ENCODE data around the gene FGF2.
"Not testable (repeated sequence)": the region's sequence is repeated elsewhere in the genome, so short reads cannot be mapped to it uniquely, and the experiment has no call there.

FGF2 gene

DNA sequence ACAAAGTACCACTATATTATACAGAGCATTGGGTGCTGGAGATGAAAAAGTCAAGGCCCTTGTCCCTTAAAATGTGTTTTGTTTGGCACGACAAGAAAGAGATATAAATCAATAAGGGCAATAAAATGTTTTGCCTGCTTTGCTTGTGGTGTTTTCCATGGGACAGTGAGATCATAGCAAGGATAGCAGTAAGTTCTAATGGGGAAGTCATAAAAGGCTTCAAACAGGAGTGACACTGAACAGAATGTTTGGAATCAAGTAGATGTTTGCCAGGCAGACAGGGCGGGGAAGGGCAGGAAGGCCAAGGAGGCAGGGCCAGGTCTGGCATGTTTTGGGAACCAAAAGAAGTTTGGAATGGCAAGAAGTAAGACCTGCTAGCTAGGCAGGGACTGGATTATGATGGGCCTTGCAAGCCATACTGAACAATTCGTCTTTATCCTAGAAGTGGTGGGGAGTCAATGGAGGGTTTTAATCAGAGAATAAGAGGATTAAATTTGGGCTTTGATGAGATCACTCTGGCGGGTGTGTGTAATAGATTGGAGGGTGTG, 16.4 kb downstream of the FGF2 start:
- in situ Hi-C loops (cut with MboI; ENCODE audit: low sequenced_read_pairs), result no loop called here

- in situ Hi-C loops (cut with MboI; ENCODE audit: low sequenced_read_pairs), result not testable (repeated sequence)
These were observed 17.8 kb downstream of the FGF2 start for GRCh38 chr4:122844391-122844790.

GRCh38 chr4:122845066-122845465, 18.4 kb downstream of the FGF2 start:
- in situ Hi-C loops (cut with MboI; ENCODE audit: low sequenced_read_pairs), result no loop called here

DNA sequence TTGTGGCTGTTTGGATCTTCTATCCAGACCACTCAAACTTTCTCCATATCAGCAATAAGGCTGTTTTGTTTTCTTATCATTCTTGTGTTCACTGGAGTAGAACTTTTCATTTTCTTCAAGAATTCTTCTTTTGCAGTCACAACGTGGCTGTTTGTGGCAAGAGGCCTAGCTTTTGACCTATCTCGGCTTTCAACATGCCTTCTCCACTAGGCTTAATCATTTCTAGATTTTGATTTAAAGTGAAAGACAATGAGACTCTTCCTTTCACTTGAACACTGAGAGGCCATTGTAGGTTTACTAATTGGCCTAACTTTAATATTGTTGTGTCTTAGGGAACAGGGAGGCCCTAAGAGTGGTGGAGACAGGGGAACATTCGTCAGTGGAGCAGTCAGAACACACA, 19.1 kb downstream of the FGF2 start:
- in situ Hi-C loops (cut with MboI; ENCODE audit: low sequenced_read_pairs), result no loop called here

GRCh38 chr4:122847931-122848330, 21.3 kb downstream of the FGF2 start:
- in situ Hi-C loops (cut with MboI; ENCODE audit: low sequenced_read_pairs), result no loop called here

- in situ Hi-C loops (cut with MboI; ENCODE audit: low sequenced_read_pairs), result not testable (repeated sequence)
These were observed 23.2 kb downstream of the FGF2 start for GRCh38 chr4:122849789-122850188.

DNA sequence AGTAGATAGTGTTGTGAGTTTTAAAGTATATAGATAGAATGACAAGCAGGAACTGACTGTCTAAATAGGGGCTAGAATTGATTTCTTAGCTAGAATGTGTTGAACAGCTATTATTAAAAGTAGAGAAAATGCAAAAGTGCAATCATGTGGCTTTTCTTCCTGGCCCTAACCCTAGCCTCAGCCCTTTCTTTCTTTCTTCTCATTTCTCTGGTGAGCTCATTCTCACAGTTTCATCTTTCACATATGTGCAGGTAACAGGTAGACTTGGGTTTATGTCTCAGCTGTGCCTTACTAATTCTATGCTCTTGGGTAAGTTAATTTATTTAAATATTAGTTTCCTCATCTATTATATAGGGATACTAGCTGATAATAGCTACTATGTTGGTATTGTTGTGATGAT, 24.9 kb downstream of the FGF2 start:
- in situ Hi-C loops (cut with MboI; ENCODE audit: low sequenced_read_pairs), result no loop called here

GRCh38 chr4:122854447-122855352, 28.1 kb downstream of the FGF2 start:
- in situ Hi-C loops (cut with MboI; ENCODE audit: low sequenced_read_pairs), result no loop called here

DNA sequence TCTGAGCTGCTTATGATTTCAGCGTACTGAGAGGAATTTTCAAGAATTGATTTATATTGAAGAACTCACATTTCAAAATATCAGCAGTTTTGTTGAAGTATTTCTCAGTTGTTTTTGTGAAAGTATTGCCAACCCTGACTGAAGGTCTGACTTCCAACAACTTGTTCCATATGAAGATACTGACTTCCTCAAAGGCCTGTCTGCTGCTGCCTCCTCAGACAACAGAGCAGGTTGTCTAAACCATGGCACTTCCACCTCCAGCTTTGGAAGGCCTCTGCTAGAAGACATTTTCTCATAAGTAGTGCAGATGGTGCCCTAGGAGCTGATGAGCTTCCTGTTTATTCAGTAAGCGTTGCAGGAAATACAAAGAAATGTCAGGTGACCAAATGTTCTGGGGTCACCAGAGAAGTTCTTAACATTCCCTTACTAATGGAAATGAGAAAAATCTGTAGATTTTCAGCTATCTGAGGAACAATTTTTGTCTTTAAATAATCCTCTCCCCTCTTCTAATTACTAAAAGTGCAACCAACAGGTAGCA, 28.8 kb downstream of the FGF2 start:
- in situ Hi-C loops (cut with MboI; ENCODE audit: low sequenced_read_pairs), result no loop called here

GRCh38 chr4:122857160-122857559, 30.5 kb downstream of the FGF2 start:
- in situ Hi-C loops (cut with MboI; ENCODE audit: low sequenced_read_pairs), result no loop called here

- in situ Hi-C loops (cut with MboI; ENCODE audit: low sequenced_read_pairs), result no loop called here
These were observed 32.1 kb downstream of the FGF2 start for GRCh38 chr4:122858705-122859104.

DNA sequence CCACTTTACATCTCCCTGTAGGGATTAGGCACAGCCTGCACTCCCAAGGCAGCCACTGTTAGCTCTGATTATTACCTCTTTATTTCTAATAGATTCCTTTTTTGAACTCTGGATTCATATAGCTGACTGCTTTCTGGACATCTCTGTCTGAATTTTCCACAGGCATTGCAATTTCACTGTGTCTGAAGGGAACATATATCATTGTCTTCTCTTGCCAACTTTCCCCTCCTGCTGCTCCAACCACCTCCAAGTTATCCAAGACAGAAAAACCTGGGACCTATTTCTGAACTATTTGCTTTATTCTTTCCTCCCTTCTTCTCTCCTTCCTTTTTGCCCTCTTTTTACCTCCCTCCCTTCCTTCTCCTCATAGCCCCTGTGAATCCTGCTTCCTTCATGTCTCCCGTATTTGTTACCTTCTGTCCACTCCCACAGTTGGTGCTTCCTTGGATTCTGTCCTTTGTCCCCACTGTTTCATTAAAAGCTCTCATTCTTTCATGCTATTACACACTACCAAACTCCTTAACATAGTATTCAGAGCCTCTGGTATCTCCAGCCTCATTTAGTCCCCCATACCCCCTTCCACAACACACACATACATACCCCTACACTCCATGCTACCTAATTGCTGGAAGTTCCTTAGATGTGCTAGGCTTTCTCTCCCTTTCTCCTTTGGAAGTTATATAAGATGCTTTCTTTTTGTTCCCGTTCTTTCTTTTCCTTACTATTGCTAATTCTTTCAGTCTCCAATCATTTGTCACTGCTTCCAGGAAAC, 34.7 kb downstream of the FGF2 start:
- in situ Hi-C loops (cut with MboI; ENCODE audit: low sequenced_read_pairs), result no loop called here

DNA sequence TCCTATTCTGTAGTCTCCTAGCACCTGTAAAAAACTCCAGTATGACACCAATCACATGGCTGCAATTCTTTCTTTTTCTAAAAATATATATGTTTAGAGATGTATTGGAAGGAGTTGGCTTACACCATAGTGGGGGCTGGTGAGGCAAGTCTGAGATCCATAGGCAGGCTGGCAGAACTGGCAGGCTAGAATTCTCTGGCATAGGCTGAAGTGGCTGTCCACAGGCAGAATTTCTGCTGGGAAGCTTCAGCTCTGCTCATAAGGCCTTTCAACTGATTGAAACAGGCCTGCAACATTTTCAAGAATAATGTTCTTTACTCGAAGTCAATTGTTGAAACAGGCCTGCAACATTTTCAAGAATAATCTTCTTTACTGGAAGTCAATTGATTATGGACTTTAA, 37.0 kb downstream of the FGF2 start:
- in situ Hi-C loops (cut with MboI; ENCODE audit: low sequenced_read_pairs), result no loop called here

DNA sequence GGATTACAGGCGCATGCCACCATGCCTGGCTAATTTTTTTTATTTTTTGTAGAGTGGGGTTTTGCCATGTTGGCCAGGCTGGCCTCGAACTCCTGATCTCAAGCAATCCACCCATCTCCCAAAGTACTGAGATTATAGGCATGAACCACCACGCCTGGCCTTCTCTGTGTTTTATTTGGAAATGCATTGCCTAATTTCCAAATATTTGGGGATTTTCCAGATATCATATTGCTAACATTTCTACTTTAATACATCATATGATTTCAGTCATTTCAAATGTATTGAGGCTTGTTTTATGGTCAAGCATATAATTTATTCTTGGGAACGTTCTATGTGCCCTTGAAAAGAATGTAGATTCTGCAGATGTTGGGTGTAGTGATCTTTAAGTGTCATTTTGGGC, 38.8 kb downstream of the FGF2 start:
- in situ Hi-C loops (cut with MboI; ENCODE audit: low sequenced_read_pairs), result no loop called here

GRCh38 chr4:122868235-122868634, 41.6 kb downstream of the FGF2 start:
- in situ Hi-C loops (cut with MboI; ENCODE audit: low sequenced_read_pairs), result not testable (repeated sequence)

GRCh38 chr4:122873146-122873545, 46.5 kb downstream of the FGF2 start:
- in situ Hi-C loops (cut with MboI; ENCODE audit: low sequenced_read_pairs), result no loop called here

GRCh38 chr4:122873821-122874593, 47.4 kb downstream of the FGF2 start:
- in situ Hi-C loops (cut with MboI; ENCODE audit: low sequenced_read_pairs), result no loop called here

DNA sequence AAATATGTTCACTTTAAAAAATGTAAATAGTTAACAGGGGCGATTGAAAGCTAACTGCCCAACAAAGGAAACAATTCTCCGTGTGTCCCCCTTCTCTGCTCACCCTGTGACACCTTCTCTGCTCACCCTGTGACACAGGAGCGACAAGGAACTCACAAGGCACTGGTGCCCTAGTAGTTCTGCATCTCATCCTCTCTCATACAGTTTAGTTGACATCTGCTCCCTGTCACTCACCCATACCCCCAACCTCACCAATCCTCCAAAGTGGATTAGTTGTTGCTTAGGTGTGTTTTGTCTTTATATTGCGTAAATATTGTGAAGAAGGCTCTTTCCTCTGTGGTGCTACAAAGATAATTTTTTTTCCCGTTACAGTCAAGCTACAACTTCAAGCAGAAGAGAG, 49.3 kb downstream of the FGF2 start:
- in situ Hi-C loops (cut with MboI; ENCODE audit: low sequenced_read_pairs), result no loop called here

GRCh38 chr4:122876456-122876855, 49.8 kb downstream of the FGF2 start:
- in situ Hi-C loops (cut with MboI; ENCODE audit: low sequenced_read_pairs), result no loop called here

GRCh38 chr4:122879001-122879400, 52.4 kb downstream of the FGF2 start:
- in situ Hi-C loops (cut with MboI; ENCODE audit: low sequenced_read_pairs), result no loop called here

Measured in HL-60/S4 treated with phorbol 12-myristate 13-acetate at 8.2 ng/mL for 4 days and 3 days (cell line).